Measurements from ENCODE around the gene CADM1.

Gene CADM1

DNA sequence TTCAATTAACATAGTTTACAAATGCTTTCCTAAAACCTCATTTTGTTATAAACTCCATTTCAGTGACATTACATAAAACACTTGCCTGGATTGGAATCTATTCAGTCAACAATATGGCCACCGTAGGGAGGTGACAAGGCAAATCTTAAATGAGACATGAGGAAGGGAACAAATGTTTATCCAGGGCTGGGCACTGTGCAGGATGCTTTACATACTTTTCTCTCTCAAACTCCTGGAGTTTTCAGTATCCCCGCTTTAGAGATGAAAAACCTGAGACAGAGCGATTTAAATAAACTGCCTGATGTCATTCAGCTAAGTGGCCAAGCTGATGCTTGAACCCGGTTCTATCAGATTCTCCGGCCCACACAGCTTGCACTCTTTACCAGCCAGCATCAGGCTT lies 259.9 kb downstream of the CADM1 start:
- Histone ChIP-seq H3K4me2 (ENCODE audit: insufficient read depth, low read length, poor library complexity, severe bottlenecking) (no peak overlapping the region), H2BK5ac (ENCODE audit: low read length) (no peak overlapping the region), H3K36me3 (replicated peaks in 1 of 2; ENCODE audit: control insufficient read depth in 2 of 2, insufficient read depth in 2 of 2, low read length in 2 of 2) (no peaks in the 10 kb centered on the region), H4K91ac (ENCODE audit: low read depth, low read length, poor library complexity) (no peak overlapping the region), H3K4ac (ENCODE audit: low read length) (no peak overlapping the region), H3K23ac (ENCODE audit: low read depth, low read length, poor library complexity) (no peak overlapping the region), H3K9ac (ENCODE audit: low read depth, low read length, poor library complexity) (no peak overlapping the region), H3K14ac (ENCODE audit: low read length) (no peak overlapping the region), H3K27me3 (ENCODE audit: control insufficient read depth in 3 of 3, insufficient read depth in 3 of 3, low read depth in 1 of 3, low read length in 3 of 3) (no peaks in the 10 kb centered on the region), H3K79me1 (ENCODE audit: low read depth, low read length) (no peaks in the 10 kb centered on the region), H3K27ac (replicated peaks; ENCODE audit: low read length) (no peak overlapping the region), H2BK120ac (ENCODE audit: low read depth, low read length) (no peak overlapping the region), H3K4me1 (ENCODE audit: control insufficient read depth in 2 of 2, insufficient read depth in 1 of 2, low read depth in 1 of 2, low read length in 2 of 2) (peaks cover 4 to 8% of the 10 kb centered on the region in 2 donors), H2BK12ac (ENCODE audit: low read length) (no peak overlapping the region), H2BK15ac (ENCODE audit: low read length) (no peak overlapping the region), H2AK5ac (ENCODE audit: low read depth, low read length) (no peak overlapping the region), H3K4me3 (ENCODE audit: low read length in 2 of 2) (no peak overlapping the region), H3K9me3 (replicated peaks in 1 of 2; ENCODE audit: control insufficient read depth in 2 of 2, insufficient read depth in 1 of 2, low read depth in 1 of 2, low read length in 2 of 2) (no peaks in the 10 kb centered on the region), H2AFZ (ENCODE audit: low read length) (no peak overlapping the region), H3K18ac (ENCODE audit: low read length) (no peak overlapping the region), H4K8ac (ENCODE audit: low read depth, low read length) (no peak overlapping the region)
- DNase-seq (ENCODE audit: low spot score) = no peak
- WGBS, 2 donors (ENCODE audit: extremely low coverage in 2 of 2, insufficient read length in 2 of 2, insufficient replicate concordance in 1 of 2) = no CpG with 5 or more reads among the region's 5 CpGs

GRCh38 chr11:115242982-115243381 lies 261.2 kb downstream of the CADM1 start:
- Histone ChIP-seq H3K4ac (ENCODE audit: low read length) (no peak overlapping the region), H3K18ac (ENCODE audit: low read length) (no peak overlapping the region), H2AFZ (ENCODE audit: low read length) (no peak overlapping the region), H3K4me3 (ENCODE audit: low read length in 2 of 2) (no peak overlapping the region), H3K14ac (ENCODE audit: low read length) (no peak overlapping the region), H3K4me1 (ENCODE audit: control insufficient read depth in 2 of 2, insufficient read depth in 1 of 2, low read depth in 1 of 2, low read length in 2 of 2) (peaks cover 4 to 8% of the 10 kb centered on the region in 2 donors), H4K8ac (ENCODE audit: low read depth, low read length) (no peak overlapping the region), H2BK5ac (ENCODE audit: low read length) (no peak overlapping the region), H3K4me2 (ENCODE audit: insufficient read depth, low read length, poor library complexity, severe bottlenecking) (no peak overlapping the region), H4K91ac (ENCODE audit: low read depth, low read length, poor library complexity) (no peak overlapping the region), H2BK120ac (ENCODE audit: low read depth, low read length) (no peak overlapping the region), H3K23ac (ENCODE audit: low read depth, low read length, poor library complexity) (no peak overlapping the region), H3K9me3 (replicated peaks in 1 of 2; ENCODE audit: control insufficient read depth in 2 of 2, insufficient read depth in 1 of 2, low read depth in 1 of 2, low read length in 2 of 2) (no peaks in the 10 kb centered on the region), H3K79me1 (ENCODE audit: low read depth, low read length) (no peaks in the 10 kb centered on the region), H2BK12ac (ENCODE audit: low read length) (no peak overlapping the region), H3K27me3 (ENCODE audit: control insufficient read depth in 3 of 3, insufficient read depth in 3 of 3, low read depth in 1 of 3, low read length in 3 of 3) (no peaks in the 10 kb centered on the region), H3K27ac (replicated peaks; ENCODE audit: low read length) (no peak overlapping the region), H2AK5ac (ENCODE audit: low read depth, low read length) (no peak overlapping the region), H3K36me3 (replicated peaks in 1 of 2; ENCODE audit: control insufficient read depth in 2 of 2, insufficient read depth in 2 of 2, low read length in 2 of 2) (no peaks in the 10 kb centered on the region), H3K9ac (ENCODE audit: low read depth, low read length, poor library complexity) (no peak overlapping the region), H2BK15ac (ENCODE audit: low read length) (no peak overlapping the region)
- DNase-seq (ENCODE audit: low spot score) = no peak
- WGBS, 2 donors (ENCODE audit: extremely low coverage in 2 of 2, insufficient read length in 2 of 2, insufficient replicate concordance in 1 of 2) = no CpG with 5 or more reads among the region's 1 CpG

- no peak overlapping the region for H3K23ac ChIP-seq (ENCODE audit: low read depth, low read length, poor library complexity)
- H2BK12ac ChIP-seq (ENCODE audit: low read length) = no peak overlapping the region
- H4K8ac ChIP-seq (ENCODE audit: low read depth, low read length) = no peak overlapping the region
- H4K91ac ChIP-seq (ENCODE audit: low read depth, low read length, poor library complexity) = no peak overlapping the region
- H3K9ac ChIP-seq (ENCODE audit: low read depth, low read length, poor library complexity) = no peak overlapping the region
- no peak overlapping the region for H3K18ac ChIP-seq (ENCODE audit: low read length)
- H3K27ac ChIP-seq (replicated peaks; ENCODE audit: low read length) = no peak overlapping the region
- H3K27me3 ChIP-seq (ENCODE audit: control insufficient read depth in 3 of 3, insufficient read depth in 3 of 3, low read depth in 1 of 3, low read length in 3 of 3) = no peaks in the 10 kb centered on the region
- no peaks in the 10 kb centered on the region for H3K79me1 ChIP-seq (ENCODE audit: low read depth, low read length)
- no peaks in the 10 kb centered on the region for H3K9me3 ChIP-seq (replicated peaks in 1 of 2; ENCODE audit: control insufficient read depth in 2 of 2, insufficient read depth in 1 of 2, low read depth in 1 of 2, low read length in 2 of 2)
- H3K14ac ChIP-seq (ENCODE audit: low read length) = no peak overlapping the region
- H3K4ac ChIP-seq (ENCODE audit: low read length) = no peak overlapping the region
- H2BK15ac ChIP-seq (ENCODE audit: low read length) = no peak overlapping the region
- peaks cover 0 to 2% of the 10 kb centered on the region in 2 donors for H3K4me1 ChIP-seq (ENCODE audit: control insufficient read depth in 2 of 2, insufficient read depth in 1 of 2, low read depth in 1 of 2, low read length in 2 of 2)
- H3K36me3 ChIP-seq (replicated peaks in 1 of 2; ENCODE audit: control insufficient read depth in 2 of 2, insufficient read depth in 2 of 2, low read length in 2 of 2) = no peaks in the 10 kb centered on the region
- H2BK5ac ChIP-seq (ENCODE audit: low read length) = no peak overlapping the region
- no peak overlapping the region for H3K4me2 ChIP-seq (ENCODE audit: insufficient read depth, low read length, poor library complexity, severe bottlenecking)
- H2AK5ac ChIP-seq (ENCODE audit: low read depth, low read length) = no peak overlapping the region
- no peak overlapping the region for H3K4me3 ChIP-seq (ENCODE audit: low read length in 2 of 2)
- WGBS, 2 donors (ENCODE audit: extremely low coverage in 2 of 2, insufficient read length in 2 of 2, insufficient replicate concordance in 1 of 2) = no CpG with 5 or more reads among the region's 4 CpGs
- no peak overlapping the region for H2BK120ac ChIP-seq (ENCODE audit: low read depth, low read length)
- no peak overlapping the region for H2AFZ ChIP-seq (ENCODE audit: low read length)
- DNase-seq (ENCODE audit: low spot score) = no peak
Observed at GRCh38 chr11:115241899-115242298, 262.3 kb downstream of the CADM1 start.

DNA sequence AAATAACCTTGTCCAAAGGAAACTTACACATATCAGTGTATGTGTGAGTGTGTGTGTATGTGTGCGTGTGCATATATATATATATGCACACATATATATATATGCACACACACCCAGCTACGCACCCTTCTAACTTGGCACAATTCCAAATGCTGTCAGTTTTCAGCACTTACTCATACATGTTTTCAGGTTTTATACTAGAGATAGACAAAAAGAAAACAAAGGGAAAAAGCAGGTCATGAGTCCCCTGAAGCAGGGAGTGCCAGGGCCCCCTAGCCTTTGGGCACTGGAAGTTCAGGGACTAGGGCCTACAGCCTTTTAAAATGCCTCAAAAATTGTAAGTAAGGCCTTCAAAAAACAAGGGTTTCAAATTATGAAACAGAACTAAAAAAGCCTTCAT lies 265.4 kb downstream of the CADM1 start:
- no peak overlapping the region for H3K18ac ChIP-seq (ENCODE audit: low read length)
- H3K14ac ChIP-seq (ENCODE audit: low read length) = no peak overlapping the region
- H3K4me3 ChIP-seq (ENCODE audit: low read length in 2 of 2) = no peak overlapping the region
- H4K91ac ChIP-seq (ENCODE audit: low read depth, low read length, poor library complexity) = no peak overlapping the region
- H3K4me2 ChIP-seq (ENCODE audit: insufficient read depth, low read length, poor library complexity, severe bottlenecking) = no peak overlapping the region
- H3K9me3 ChIP-seq (replicated peaks in 1 of 2; ENCODE audit: control insufficient read depth in 2 of 2, insufficient read depth in 1 of 2, low read depth in 1 of 2, low read length in 2 of 2) = no peaks in the 10 kb centered on the region
- H2BK120ac ChIP-seq (ENCODE audit: low read depth, low read length) = no peak overlapping the region
- no peak overlapping the region for H2AFZ ChIP-seq (ENCODE audit: low read length)
- no peak overlapping the region for H3K4ac ChIP-seq (ENCODE audit: low read length)
- H3K27me3 ChIP-seq (ENCODE audit: control insufficient read depth in 3 of 3, insufficient read depth in 3 of 3, low read depth in 1 of 3, low read length in 3 of 3) = no peaks in the 10 kb centered on the region
- H3K36me3 ChIP-seq (replicated peaks in 1 of 2; ENCODE audit: control insufficient read depth in 2 of 2, insufficient read depth in 2 of 2, low read length in 2 of 2) = no peaks in the 10 kb centered on the region
- no peak overlapping the region for H2BK12ac ChIP-seq (ENCODE audit: low read length)
- H2BK15ac ChIP-seq (ENCODE audit: low read length) = no peak overlapping the region
- no peaks in the 10 kb centered on the region for H3K4me1 ChIP-seq (ENCODE audit: control insufficient read depth in 2 of 2, insufficient read depth in 1 of 2, low read depth in 1 of 2, low read length in 2 of 2)
- no peak overlapping the region for H2BK5ac ChIP-seq (ENCODE audit: low read length)
- no peak overlapping the region for H3K27ac ChIP-seq (replicated peaks; ENCODE audit: low read length)
- no peak overlapping the region for H3K23ac ChIP-seq (ENCODE audit: low read depth, low read length, poor library complexity)
- no peak for DNase-seq (ENCODE audit: low spot score)
- H2AK5ac ChIP-seq (ENCODE audit: low read depth, low read length) = no peak overlapping the region
- H3K9ac ChIP-seq (ENCODE audit: low read depth, low read length, poor library complexity) = no peak overlapping the region
- H3K79me1 ChIP-seq (ENCODE audit: low read depth, low read length) = no peaks in the 10 kb centered on the region
- no CpG with 5 or more reads among the region's 2 CpGs for WGBS, 2 donors (ENCODE audit: extremely low coverage in 2 of 2, insufficient read length in 2 of 2, insufficient replicate concordance in 1 of 2)
- no peak overlapping the region for H4K8ac ChIP-seq (ENCODE audit: low read depth, low read length)

All from neuronal stem cell (in vitro differentiated cells).